ENCODE data around the gene PCDH7.

The PCDH7 gene

DNA sequence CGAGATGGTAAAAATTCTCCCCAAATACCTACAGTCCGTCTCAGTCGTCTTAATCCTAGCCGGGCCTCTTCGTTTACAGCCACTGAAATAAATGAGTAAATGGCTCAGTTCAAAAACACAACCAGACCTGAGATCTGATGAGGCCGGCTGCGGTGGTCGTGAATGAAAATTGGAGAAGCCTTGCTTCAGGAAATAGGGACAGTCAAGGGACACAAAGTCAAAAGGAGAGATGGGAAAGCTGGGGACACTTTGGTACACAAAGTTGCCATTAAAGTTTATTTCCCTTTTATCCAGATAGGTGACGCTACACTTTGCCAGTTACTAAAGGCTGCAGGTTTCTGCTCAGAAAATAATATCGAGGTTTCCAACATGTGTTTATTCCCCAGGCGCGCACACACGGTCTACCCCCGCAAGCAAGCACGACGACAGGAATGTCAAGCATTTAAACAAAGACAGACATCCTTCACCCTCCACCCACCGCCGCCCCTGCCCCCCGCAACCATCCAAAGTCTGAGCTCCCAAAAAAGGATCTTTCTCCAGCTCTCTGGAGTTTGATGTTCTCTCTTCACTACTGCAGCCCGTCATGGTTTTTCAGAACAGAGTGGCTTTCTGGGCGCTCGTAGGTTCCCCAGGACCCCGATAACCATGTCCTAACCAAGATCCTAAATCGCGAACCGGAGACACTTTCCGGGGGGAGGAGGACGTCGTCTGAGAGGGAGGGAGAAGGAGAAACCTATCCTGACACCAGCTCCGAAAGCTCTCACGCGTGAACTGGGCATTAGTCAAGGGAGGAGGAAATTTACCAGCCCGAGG, 1.3 kb upstream of the PCDH7 start:
- Histone ChIP-seq H3K36me3 (replicated peaks; ENCODE audit: low read depth, low read length) (no peaks in the 10 kb centered on the region), H3K4me1 (ENCODE audit: low read length) (no peaks in the 10 kb centered on the region), H3K9ac (ENCODE audit: low read length) (no peak overlapping the region), H3K4me3 (ENCODE audit: low read length) (no peak overlapping the region), H3K27ac (ENCODE audit: low read length) (no peak overlapping the region), H2AFZ (ENCODE audit: low read depth, low read length) (no peak overlapping the region), H3K79me2 (ENCODE audit: low read length) (no peaks in the 10 kb centered on the region), H4K20me1 (ENCODE audit: insufficient read depth, low read length) (no peaks in the 10 kb centered on the region), H3K27me3 (ENCODE audit: low read depth, low read length) (no peaks in the 10 kb centered on the region), H3K4me2 (ENCODE audit: low read length) (no peak overlapping the region), H3K9me3 (ENCODE audit: insufficient read depth, low read length) (no peaks in the 10 kb centered on the region; the same call in 1 of the 2 replicates)
- no peak for TF ChIP-seq EZH2phosphoT487 (IDR thresholded peaks at IDR 0.05; ENCODE audit: low read depth)
- TF ChIP-seq, protein P1, sequence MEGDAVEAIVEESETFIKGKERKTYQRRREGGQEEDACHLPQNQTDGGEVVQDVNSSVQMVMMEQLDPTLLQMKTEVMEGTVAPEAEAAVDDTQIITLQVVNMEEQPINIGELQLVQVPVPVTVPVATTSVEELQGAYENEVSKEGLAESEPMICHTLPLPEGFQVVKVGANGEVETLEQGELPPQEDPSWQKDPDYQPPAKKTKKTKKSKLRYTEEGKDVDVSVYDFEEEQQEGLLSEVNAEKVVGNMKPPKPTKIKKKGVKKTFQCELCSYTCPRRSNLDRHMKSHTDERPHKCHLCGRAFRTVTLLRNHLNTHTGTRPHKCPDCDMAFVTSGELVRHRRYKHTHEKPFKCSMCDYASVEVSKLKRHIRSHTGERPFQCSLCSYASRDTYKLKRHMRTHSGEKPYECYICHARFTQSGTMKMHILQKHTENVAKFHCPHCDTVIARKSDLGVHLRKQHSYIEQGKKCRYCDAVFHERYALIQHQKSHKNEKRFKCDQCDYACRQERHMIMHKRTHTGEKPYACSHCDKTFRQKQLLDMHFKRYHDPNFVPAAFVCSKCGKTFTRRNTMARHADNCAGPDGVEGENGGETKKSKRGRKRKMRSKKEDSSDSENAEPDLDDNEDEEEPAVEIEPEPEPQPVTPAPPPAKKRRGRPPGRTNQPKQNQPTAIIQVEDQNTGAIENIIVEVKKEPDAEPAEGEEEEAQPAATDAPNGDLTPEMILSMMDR (IDR thresholded peaks at IDR 0.05; ENCODE audit: low read depth, low read length): no peak

DNA sequence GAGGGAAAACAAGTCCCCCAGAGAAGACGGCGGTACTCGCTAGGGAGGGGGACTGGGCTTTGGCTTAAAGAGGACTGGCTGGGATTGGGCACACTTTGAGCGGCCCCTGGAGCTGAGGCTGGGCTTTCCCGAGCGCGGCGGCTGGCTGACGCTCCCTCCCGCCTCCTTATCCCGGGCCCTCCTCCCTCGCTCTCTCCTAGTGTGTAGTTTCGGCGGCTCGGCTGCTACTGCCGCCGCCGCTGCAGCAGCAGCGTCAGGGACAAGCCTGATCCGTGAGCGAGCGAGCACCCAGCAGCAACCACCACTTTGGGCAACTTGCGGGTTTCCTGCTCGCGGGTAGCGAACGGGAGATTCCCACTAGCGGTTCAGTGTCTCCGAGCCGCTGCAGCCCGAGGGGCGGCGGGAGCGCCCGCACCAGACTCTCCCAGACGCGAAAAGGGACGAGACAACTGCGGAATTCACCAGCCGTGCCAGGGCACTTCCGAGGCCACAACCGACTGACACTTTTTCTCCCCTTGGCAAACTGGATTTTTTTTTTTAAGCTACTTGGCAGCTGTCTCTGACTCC, 632 bp upstream of the PCDH7 start:
- Histone ChIP-seq H2AFZ (ENCODE audit: low read depth, low read length) (no peak overlapping the region), H3K79me2 (ENCODE audit: low read length) (no peaks in the 10 kb centered on the region), H3K27me3 (ENCODE audit: low read depth, low read length) (no peaks in the 10 kb centered on the region), H3K9me3 (ENCODE audit: insufficient read depth, low read length) (no peaks in the 10 kb centered on the region; the same call in 1 of the 2 replicates), H4K20me1 (ENCODE audit: insufficient read depth, low read length) (no peaks in the 10 kb centered on the region), H3K27ac (ENCODE audit: low read length) (no peak overlapping the region), H3K36me3 (replicated peaks; ENCODE audit: low read depth, low read length) (no peaks in the 10 kb centered on the region), H3K4me1 (ENCODE audit: low read length) (no peaks in the 10 kb centered on the region), H3K9ac (ENCODE audit: low read length) (no peak overlapping the region), H3K4me3 (ENCODE audit: low read length) (no peak overlapping the region), H3K4me2 (ENCODE audit: low read length) (no peak overlapping the region)
- TF ChIP-seq, protein P1 (IDR thresholded peaks at IDR 0.05; ENCODE audit: low read depth, low read length): no peak
- no peak for TF ChIP-seq EZH2phosphoT487 (IDR thresholded peaks at IDR 0.05; ENCODE audit: low read depth)

DNA sequence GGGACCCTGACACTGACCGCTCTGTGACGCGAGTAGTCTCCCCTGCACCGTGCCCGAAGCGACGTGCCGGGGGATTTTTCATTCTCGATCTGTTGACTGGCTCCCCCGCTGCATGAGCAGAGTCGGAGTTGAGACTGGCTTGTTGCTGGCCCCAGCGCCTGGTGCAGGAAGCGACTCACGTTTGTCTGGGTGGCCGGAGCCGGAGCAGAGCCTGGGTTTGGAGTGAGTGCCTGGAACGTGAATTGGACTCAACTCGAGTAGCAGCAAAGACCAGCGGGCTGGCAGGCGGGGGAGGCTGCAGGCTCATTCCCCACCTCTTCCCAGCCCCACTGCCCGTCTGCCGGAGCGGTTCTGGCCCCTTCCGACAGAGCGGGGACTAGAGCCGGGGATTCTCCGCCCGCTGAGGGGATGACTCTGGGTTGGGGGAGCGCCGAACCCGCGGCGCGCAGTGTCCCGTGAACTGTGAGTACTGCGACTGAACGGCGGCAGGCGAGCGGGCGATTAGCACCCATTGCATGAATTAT, 554 bp downstream of the PCDH7 start:
- Histone ChIP-seq H3K9me3 (ENCODE audit: insufficient read depth, low read length) (no peaks in the 10 kb centered on the region; the same call in 1 of the 2 replicates), H2AFZ (ENCODE audit: low read depth, low read length) (no peak overlapping the region), H3K4me1 (ENCODE audit: low read length) (no peaks in the 10 kb centered on the region), H3K9ac (ENCODE audit: low read length) (no peak overlapping the region), H3K4me2 (ENCODE audit: low read length) (no peak overlapping the region), H3K27me3 (ENCODE audit: low read depth, low read length) (no peaks in the 10 kb centered on the region), H3K79me2 (ENCODE audit: low read length) (no peaks in the 10 kb centered on the region), H3K27ac (ENCODE audit: low read length) (no peak overlapping the region), H3K36me3 (replicated peaks; ENCODE audit: low read depth, low read length) (no peaks in the 10 kb centered on the region), H3K4me3 (ENCODE audit: low read length) (no peak overlapping the region), H4K20me1 (ENCODE audit: insufficient read depth, low read length) (no peaks in the 10 kb centered on the region)
- TF ChIP-seq, protein P1 (IDR thresholded peaks at IDR 0.05; ENCODE audit: low read depth, low read length): no peak
- no peak for TF ChIP-seq EZH2phosphoT487 (IDR thresholded peaks at IDR 0.05; ENCODE audit: low read depth)

Data from OCI-LY3 (cell line).